Measurements from ENCODE around the gene MTMR12. TPM values are rescaled to one million over a fixed set of nuclear protein-coding genes. Genes with fewer than 3 reads are reported as not detected.
"Not testable (repeated sequence)": the region's sequence is repeated elsewhere in the genome, so short reads cannot be mapped to it uniquely, and the experiment has no call there.

The MTMR12 gene
- total RNA-seq, 4 donors from 2014 or later: 35.8 to 40.0 (median 38.1) TPM

DNA sequence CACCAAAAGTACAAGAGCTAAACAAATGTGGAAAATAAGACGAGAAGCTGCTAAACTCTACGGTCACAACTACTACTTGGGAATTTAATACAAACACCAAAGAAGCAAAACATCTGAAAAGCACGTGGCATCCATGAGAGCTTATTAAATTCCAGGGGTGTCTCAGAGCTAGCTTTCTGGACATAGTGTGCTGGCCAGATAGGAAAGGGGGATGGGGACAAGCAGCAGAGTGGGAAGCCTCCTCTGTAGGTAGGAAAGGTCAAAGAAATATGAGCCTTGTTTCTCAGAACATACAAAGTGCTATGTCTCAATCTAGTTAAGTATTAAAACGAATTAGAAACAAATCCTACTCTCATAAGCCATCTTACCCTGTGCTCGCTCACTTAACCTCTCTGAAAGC lies 87.3 kb downstream of the MTMR12 start:
- TF ChIP-seq POLR2A (IDR thresholded peaks at IDR 0.05): no peak
- TF ChIP-seq, protein P1, sequence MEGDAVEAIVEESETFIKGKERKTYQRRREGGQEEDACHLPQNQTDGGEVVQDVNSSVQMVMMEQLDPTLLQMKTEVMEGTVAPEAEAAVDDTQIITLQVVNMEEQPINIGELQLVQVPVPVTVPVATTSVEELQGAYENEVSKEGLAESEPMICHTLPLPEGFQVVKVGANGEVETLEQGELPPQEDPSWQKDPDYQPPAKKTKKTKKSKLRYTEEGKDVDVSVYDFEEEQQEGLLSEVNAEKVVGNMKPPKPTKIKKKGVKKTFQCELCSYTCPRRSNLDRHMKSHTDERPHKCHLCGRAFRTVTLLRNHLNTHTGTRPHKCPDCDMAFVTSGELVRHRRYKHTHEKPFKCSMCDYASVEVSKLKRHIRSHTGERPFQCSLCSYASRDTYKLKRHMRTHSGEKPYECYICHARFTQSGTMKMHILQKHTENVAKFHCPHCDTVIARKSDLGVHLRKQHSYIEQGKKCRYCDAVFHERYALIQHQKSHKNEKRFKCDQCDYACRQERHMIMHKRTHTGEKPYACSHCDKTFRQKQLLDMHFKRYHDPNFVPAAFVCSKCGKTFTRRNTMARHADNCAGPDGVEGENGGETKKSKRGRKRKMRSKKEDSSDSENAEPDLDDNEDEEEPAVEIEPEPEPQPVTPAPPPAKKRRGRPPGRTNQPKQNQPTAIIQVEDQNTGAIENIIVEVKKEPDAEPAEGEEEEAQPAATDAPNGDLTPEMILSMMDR (IDR thresholded peaks at IDR 0.05): no peak
- peak in 1 of 2 donors; percentile 93 for TF ChIP-seq EP300 (IDR thresholded peaks at IDR 0.05)
- Histone ChIP-seq H3K27ac (peak overlapping the region; percentile 29 to 84 (median 73)), H3K4me1 (peaks cover 0 to 26% (median 9%) of the 10 kb centered on the region in 4 donors), H3K36me3 (peaks cover 0 to 25% (median 6%) of the 10 kb centered on the region in 3 donors), H3K4me3 (no peak overlapping the region), H3K27me3 (no peaks in the 10 kb centered on the region), H3K9me3 (no peaks in the 10 kb centered on the region)
- peak in 1 of 2 donors; percentile 60 for DNase-seq (ENCODE audit: low spot score in 2 of 2)
- WGBS, 2 donors: 44 to 47% methylated on average over 5 of the region's 5 CpGs

DNA sequence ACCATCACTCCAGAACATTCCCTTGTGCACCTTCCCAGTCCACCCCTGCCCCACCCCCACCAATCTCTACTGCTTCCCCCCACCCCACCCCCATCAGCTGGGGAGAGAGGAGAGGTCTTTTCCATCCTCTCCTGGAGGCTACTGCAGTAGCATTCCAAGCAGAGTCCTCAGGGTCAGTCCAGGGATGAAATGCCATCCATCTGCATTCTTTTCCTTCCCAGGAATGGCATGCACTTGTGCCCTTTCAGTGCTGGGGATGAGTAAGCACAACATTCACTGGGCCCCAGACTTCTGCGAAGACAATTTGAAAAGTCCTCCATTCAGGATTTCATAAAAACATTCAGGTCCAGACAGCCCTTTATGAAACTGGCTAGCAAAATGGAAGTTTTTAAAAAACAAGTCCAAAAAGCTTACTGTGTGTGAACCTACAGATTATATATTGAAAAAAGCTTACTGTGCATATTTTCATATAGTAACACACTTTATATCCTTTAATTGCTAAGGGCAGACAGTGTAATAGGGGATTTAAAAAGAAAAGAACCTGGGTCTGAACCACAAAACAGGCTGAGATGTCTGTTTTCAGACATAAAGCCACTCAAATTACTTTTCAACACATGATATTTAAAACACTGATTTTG lies 88.6 kb downstream of the MTMR12 start:
- peak overlapping the region in 3 of 4 donors; percentile 8 to 84 (median 83) for H3K27ac ChIP-seq
- H3K36me3 ChIP-seq: peaks cover 0 to 11% (median 0%) of the 10 kb centered on the region in 3 donors
- H3K4me3 ChIP-seq: no peak overlapping the region
- no peak for DNase-seq (ENCODE audit: low spot score in 2 of 2)
- no peaks in the 10 kb centered on the region for H3K27me3 ChIP-seq
- H3K4me1 ChIP-seq: peaks cover 0 to 25% (median 10%) of the 10 kb centered on the region in 4 donors
- no peak for TF ChIP-seq EP300 (IDR thresholded peaks at IDR 0.05)
- TF ChIP-seq, protein P1 (IDR thresholded peaks at IDR 0.05): no peak
- no peak for TF ChIP-seq POLR2A (IDR thresholded peaks at IDR 0.05)
- no peaks in the 10 kb centered on the region for H3K9me3 ChIP-seq
- 45 to 47% methylated on average over 1 of the region's 1 CpG for WGBS, 2 donors

DNA sequence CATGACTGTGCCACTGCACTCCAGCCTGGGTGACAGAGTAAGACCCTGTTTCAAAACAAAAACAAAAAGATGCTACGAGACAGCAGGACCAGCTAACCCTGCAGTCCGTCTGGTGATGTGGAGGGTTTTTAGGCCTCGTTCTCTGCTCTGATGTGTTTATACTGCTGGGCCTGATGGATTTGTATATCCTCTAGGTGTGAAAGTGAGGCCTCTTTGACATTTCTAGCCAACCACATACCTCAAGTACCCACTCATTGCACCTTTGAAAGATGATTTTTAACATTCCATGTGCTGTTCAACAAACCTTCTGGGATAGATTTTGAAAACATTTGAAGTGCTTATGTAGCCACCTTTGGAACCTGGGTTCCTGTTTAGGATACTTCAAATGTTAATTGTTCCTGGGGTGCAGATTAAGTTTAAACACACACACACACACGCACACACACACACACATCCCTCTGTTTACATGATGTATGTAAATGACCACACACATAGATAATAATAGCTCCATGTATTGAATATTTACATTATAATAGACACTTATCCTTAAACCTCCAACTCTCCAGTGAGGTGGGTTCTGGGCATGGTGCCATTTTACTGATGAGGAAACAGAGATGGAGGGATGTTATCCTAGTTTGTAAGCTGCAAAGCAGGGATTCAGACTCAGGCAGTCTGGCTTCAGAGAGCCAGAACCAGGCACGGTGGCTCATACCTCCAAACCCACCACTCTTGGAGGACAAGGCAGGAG lies 89.8 kb downstream of the MTMR12 start:
- peaks cover 0 to 2% (median 0%) of the 10 kb centered on the region in 3 donors for H3K36me3 ChIP-seq
- TF ChIP-seq, protein P1 (IDR thresholded peaks at IDR 0.05): no peak
- TF ChIP-seq POLR2A (IDR thresholded peaks at IDR 0.05): no peak
- no peak for TF ChIP-seq EP300 (IDR thresholded peaks at IDR 0.05)
- 90 to 93% methylated on average over 5 of the region's 5 CpGs for WGBS, 2 donors
- no peaks in the 10 kb centered on the region for H3K27me3 ChIP-seq
- H3K9me3 ChIP-seq: no peaks in the 10 kb centered on the region
- no peak for DNase-seq (ENCODE audit: low spot score in 2 of 2)
- no peak overlapping the region for H3K4me3 ChIP-seq
- H3K4me1 ChIP-seq: peaks cover 0 to 37% (median 19%) of the 10 kb centered on the region in 4 donors
- H3K27ac ChIP-seq: peak overlapping the region in 1 of 4 donors; percentile 65

DNA sequence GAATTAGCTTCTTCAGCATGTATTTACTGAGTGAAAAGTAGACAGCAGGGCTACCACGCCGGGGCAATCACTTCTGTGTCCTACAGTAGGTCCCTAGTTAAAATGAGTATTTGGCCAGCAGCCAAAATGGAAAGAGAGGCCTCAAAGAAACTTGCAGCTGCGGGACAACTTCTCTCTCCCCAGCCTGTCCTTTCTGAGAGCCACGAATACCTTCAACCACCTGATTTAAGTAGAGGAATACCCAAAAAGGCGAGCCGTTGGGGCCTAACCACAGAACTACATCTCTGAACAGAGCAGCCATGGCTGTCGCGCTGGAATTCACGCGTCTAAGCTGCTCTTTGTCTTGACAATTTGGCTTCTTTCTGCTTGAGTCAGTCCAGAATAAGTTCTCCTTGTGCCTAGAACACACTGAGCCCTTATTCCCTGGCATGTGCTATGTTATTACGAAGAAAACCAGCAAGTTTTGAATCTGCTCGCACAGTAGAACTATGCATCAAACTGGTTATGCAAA lies 94.8 kb downstream of the MTMR12 start:
- no peaks in the 10 kb centered on the region for H3K36me3 ChIP-seq
- no peaks in the 10 kb centered on the region for H3K27me3 ChIP-seq
- WGBS, 2 donors: 35 to 44% methylated on average over 12 of the region's 12 CpGs
- peak overlapping the region; percentile 48 to 93 (median 86) for H3K27ac ChIP-seq
- H3K4me3 ChIP-seq: no peak overlapping the region
- no peak for TF ChIP-seq POLR2A (IDR thresholded peaks at IDR 0.05)
- peak; percentile 52 to 90 for TF ChIP-seq EP300 (IDR thresholded peaks at IDR 0.05)
- peaks cover 0 to 32% (median 16%) of the 10 kb centered on the region in 4 donors for H3K4me1 ChIP-seq
- peak in 1 of 2 donors; percentile 65 for DNase-seq (ENCODE audit: low spot score in 2 of 2)
- no peaks in the 10 kb centered on the region for H3K9me3 ChIP-seq

DNA sequence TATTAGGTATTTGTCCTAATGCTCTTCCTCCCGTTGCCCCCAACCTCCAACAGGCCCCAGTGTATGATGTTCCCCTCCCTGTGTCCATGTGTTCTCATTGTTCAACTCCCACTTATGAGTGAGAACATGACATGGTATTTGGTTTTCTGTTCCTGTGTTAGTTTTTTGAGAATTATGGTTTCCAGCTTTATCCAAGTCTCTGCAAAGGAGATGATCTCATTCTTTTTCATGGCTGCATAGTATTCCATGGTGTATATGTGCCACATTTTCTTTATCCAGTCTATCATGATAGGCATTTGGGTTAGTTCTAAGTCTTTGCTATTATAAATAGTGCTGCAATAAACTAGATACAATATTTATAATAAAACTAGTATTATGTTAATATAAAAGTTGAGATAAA lies 98.4 kb downstream of the MTMR12 start:
- H3K27ac ChIP-seq; DNase-seq (ENCODE audit: low spot score in 2 of 2); H3K4me3 ChIP-seq; H3K27me3 ChIP-seq; H3K36me3 ChIP-seq; H3K9me3 ChIP-seq: not testable (repeated sequence)
- H3K4me1 ChIP-seq: peaks cover 0 to 32% (median 16%) of the 10 kb centered on the region in 4 donors
- WGBS, 2 donors: 88% methylated on average over 1 of the region's 1 CpG

DNA sequence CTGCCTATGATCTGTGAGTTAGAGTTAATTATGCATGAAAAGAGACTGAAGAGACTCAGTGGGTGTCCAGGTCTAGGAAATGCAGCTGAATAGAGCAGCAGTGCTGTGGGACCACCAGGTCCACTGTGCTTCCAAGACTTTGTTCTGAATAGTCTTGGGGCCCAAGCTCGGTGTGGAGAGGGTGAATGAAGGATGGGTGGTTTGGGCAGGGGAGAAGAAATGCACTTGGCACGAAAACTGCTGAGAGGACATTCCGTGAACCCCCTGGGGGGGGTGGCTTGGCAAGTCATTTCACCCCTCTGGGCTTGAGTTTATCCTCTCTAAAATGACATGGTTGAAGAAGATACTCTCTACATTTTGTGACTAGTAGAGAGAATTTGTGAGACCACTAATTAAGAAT lies 102.6 kb downstream of the MTMR12 start:
- TF ChIP-seq EP300 (IDR thresholded peaks at IDR 0.05) (no peak), POLR2A (IDR thresholded peaks at IDR 0.05) (no peak)
- TF ChIP-seq, protein P1 (IDR thresholded peaks at IDR 0.05): no peak
- no peaks in the 10 kb centered on the region for H3K27me3 ChIP-seq
- WGBS, 2 donors: 81 to 86% methylated on average over 3 of the region's 3 CpGs

DNA sequence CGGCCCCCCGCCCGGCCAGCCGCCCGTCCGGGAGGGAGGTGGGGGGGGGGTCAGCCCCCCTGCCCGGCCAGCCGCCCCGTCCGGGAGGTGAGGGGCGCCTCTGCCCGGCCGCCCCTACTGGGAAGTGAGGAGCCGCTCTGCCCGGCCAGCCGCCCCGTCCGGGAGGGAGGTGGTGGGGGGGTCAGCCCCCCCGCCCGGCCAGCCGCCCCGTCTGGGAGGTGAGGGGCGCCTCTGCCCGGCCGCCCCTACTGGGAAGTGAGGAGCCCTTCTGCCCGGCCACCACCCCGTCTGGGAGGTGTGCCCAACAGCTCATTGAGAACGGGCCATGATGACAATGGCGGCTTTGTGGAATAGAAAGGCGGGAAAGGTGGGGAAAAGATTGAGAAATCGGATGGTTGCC lies 103.9 kb downstream of the MTMR12 start:
- not testable (repeated sequence) for H3K36me3 ChIP-seq; H3K9me3 ChIP-seq; H3K27ac ChIP-seq; H3K4me3 ChIP-seq; H3K4me1 ChIP-seq; H3K27me3 ChIP-seq; DNase-seq (ENCODE audit: low spot score in 2 of 2)
- no CpG with 5 or more reads among the region's 31 CpGs for WGBS, 2 donors

More for the DNA sequence above, 102.6 kb downstream of the MTMR12 start:
- Histone ChIP-seq H3K9me3 (no peaks in the 10 kb centered on the region), H3K27ac (no peak overlapping the region), H3K4me3 (no peak overlapping the region), H3K36me3 (no peaks in the 10 kb centered on the region), H3K4me1 (no peaks in the 10 kb centered on the region)
- no peak for DNase-seq (ENCODE audit: low spot score in 2 of 2)
